HepG2 (cell line): ENCODE results near the gene SPAG9. TPM values are rescaled to one million over a fixed set of nuclear protein-coding genes. Genes with fewer than 3 reads are reported as not detected.

Experiments
- ATAC-seq: fragments of 200-7000 bp; cut with Tn5 transposase; 3 replicates; pipeline ENCODE4 v1.9.1; 2020; ENCODE audit warnings: mild to moderate bottlenecking, moderate library complexity
- BruUV-seq: library from RNA; stranded (reverse); fragments of 400-500 nt; replicated peaks from 2 replicates; lab custom pipeline; 2021; lab: Mats Ljungman, UMichigan
- CTCF ChIA-PET: fragments of 300-600 bp; formaldehyde crosslinking; extraction: SDS; loops from one replicate; lab custom pipeline; 2021; ENCODE audit warnings: low total read pairs, inconsistent platforms, low intra/inter-chr PET ratio; lab: Yijun Ruan, JAX
- POLR2A ChIA-PET: fragments of 350-600 bp; sonication (Branson Sonifier 250); formaldehyde crosslinking; loops from one replicate; lab custom pipeline; 2020; ENCODE audit warnings: antibody characterized with exemption, inconsistent platforms; lab: Yijun Ruan, JAX
- DNase-seq: peaks from one replicate; pipeline ENCODE4 v3.0.0-alpha.2; 2015; ENCODE audit warnings: low spot score
- FAIRE-seq: peaks from 3 replicates; lab custom pipeline; 2011; peaks lifted over from hg19 to GRCh38; lab: Jason Lieb, UNC
- H2AFZ ChIP-seq: one replicate; pipeline ENCODE4 v1.6.1; 2011; ENCODE audit warnings: low read length, inconsistent platforms
- H3K27ac ChIP-seq: fragments of 300-600 bp; 3 replicates; pipeline ENCODE4 v1.8.0; 2011; ENCODE audit warnings: mixed run types, mild to moderate bottlenecking, mixed read lengths, low read length, inconsistent platforms; ENCODE audit not compliant: insufficient read depth; ENCODE audit errors: extremely low read length
- H3K27me3 ChIP-seq, 2 experiments: fragments of 200-600 bp in 1 of 2; 2 replicates in 1 of 2; 3 replicates in 1 of 2; pipeline versions ENCODE4 v1.6.0 to v1.8.0; 2011; ENCODE audit warnings: low read length in 2 of 2, mild to moderate bottlenecking in 2 of 2, moderate library complexity in 2 of 2, inconsistent platforms in 1 of 2; ENCODE audit not compliant: insufficient read depth in 2 of 2, control insufficient read depth in 1 of 2
- H3K36me3 ChIP-seq, 2 experiments: fragments of 200-600 bp in 1 of 2; replicated peaks in 1 of 2; 2 replicates in 1 of 2; 3 replicates in 1 of 2; pipeline versions ENCODE4 v1.5.1 to v1.8.0; 2011; ENCODE audit warnings: low read length in 2 of 2, inconsistent platforms in 1 of 2; ENCODE audit not compliant: insufficient read depth in 2 of 2, control insufficient read depth in 1 of 2
- H3K4me1 ChIP-seq: 2 replicates; pipeline ENCODE4 v1.5.1; 2012; ENCODE audit warnings: low read length, inconsistent platforms; ENCODE audit not compliant: insufficient read depth
- H3K4me2 ChIP-seq: 2 replicates; pipeline ENCODE4 v1.6.0; 2011; ENCODE audit warnings: low read depth, low read length, inconsistent platforms
- H3K4me3 ChIP-seq, 3 experiments: fragments of 200-600 bp in 1 of 3; sonication (generic), shearing (Covaris generic) in 1 of 3; replicated peaks in 1 of 3; 2 replicates each; pipeline ENCODE4 v1.5.1; 2011 to 2016; ENCODE audit warnings: low read length in 3 of 3, inconsistent platforms in 2 of 3, low read depth in 2 of 3, mild to moderate bottlenecking in 2 of 3, control low read depth in 1 of 3, mixed read lengths in 1 of 3; ENCODE audit not compliant: insufficient read depth in 1 of 3
- H3K79me2 ChIP-seq: one replicate; pipeline ENCODE4 v1.6.1; 2011; ENCODE audit warnings: low read length, inconsistent platforms; ENCODE audit not compliant: insufficient read depth
- H3K9ac ChIP-seq: 2 replicates; pipeline ENCODE4 v1.6.0; 2011; ENCODE audit warnings: mild to moderate bottlenecking, low read depth, low read length, inconsistent platforms; ENCODE audit not compliant: insufficient read depth
- H3K9me3 ChIP-seq: 2 replicates; pipeline ENCODE4 v1.5.1; 2012; ENCODE audit warnings: mild to moderate bottlenecking, low read length
- H4K20me1 ChIP-seq: 2 replicates; pipeline ENCODE4 v1.6.0; 2011; ENCODE audit warnings: inconsistent platforms, mild to moderate bottlenecking, low read length, moderate library complexity; ENCODE audit not compliant: insufficient read depth
- GRHL1 ChIP-seq: sonication (generic); formaldehyde crosslinking; conservative IDR thresholded peaks from 2 replicates; pipeline ENCODE4 v1.8.0; 2022; ENCODE audit warnings: missing genetic modification reagents
- HHEX ChIP-seq: IDR thresholded peaks from 2 replicates; pipeline ENCODE4 v1.6.1; 2016; ENCODE audit warnings: control low read depth
- MEF2D ChIP-seq: sonication (generic); formaldehyde crosslinking; IDR thresholded peaks from 2 replicates; pipeline ENCODE4 v1.5.1; 2020; ENCODE audit warnings: mild to moderate bottlenecking, missing genetic modification reagents
- RXRA ChIP-seq: sonication (generic); formaldehyde crosslinking; IDR thresholded peaks from 2 replicates; pipeline ENCODE4 v1.5.1; 2020; ENCODE audit warnings: missing genetic modification reagents
- SP140L ChIP-seq: sonication (generic); formaldehyde crosslinking; IDR thresholded peaks from 2 replicates; pipeline ENCODE4 v1.4.0; 2020; ENCODE audit warnings: missing genetic modification reagents, borderline replicate concordance
- WGBS: methylation state at CpG from one replicate; pipeline ENCODE4 v1.1.6; 2017; ENCODE audit warnings: low lambda C conversion rate; 5-methylcytosine and 5-hydroxymethylcytosine counted together
- in situ Hi-C: cut with HindIII; loops from 2 replicates; pipeline ENCODE4 v1.10.0; 2017; ENCODE audit warnings: low pct_unique_long_range_greater_than_20kb; ENCODE audit not compliant: extremely low pct_ligation_motif_present
- intact Hi-C: fragments of 100-400 bp; cut with micrococcal nuclease; formaldehyde crosslinking; loops from one replicate; pipeline ENCODE4 v1.10.0; 2022; ENCODE audit not compliant: unreplicated experiment
- polyA plus RNA-seq, 8 experiments: library from polyadenylated mRNA; depleted of rRNA in 3 of 8; stranded (reverse) in 7 of 8; unstranded in 1 of 8; fragments of >200 nt; fragmentation: Illumina TruSeq in 4 of 8; extraction: Trizol in 4 of 8; gene quantifications; 2 replicates each; pipeline versions ENCODE4 v1.2.1 to v1.2.3, GENCODE V29; 2011 to 2016; ENCODE audit warnings: low read depth in 4 of 8, missing spikeins in 1 of 8, mixed read lengths in 1 of 8; ENCODE audit not compliant: insufficient read depth in 1 of 8
- total RNA-seq, 5 experiments: library from RNA; depleted of rRNA; stranded (reverse); fragments of >200 nt; fragmentation: Illumina TruSeq; extraction: Trizol; gene quantifications; 2 replicates each; pipeline ENCODE4 v1.2.3, GENCODE V29; 2016; ENCODE audit warnings: low read depth in 1 of 5

SPAG9 gene
- total and polyA plus RNA-seq, 2 of the 13 experiments (the other 11 are each of a cell fraction or from before 2014, with no cell fraction given) = 43.2 to 78.6 TPM

DNA sequence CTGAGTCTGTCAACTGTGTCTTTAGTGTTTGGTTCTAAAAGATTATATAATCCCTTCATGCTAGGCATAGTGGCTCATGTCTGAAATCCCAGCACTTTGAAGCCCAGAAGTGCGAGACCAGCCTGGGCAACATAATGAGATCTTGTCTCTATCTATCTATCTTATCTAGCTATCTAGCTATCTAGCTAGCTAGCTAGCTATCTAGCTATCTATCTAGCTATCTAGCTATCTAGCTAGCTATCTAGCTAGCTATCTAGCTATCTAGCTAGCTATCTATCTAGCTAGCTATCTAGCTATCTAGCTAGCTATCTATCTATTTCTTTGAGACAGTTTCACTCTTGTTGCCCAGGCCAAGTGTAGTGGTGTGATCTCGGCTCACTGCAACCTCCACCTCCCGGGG is 43.8 kb downstream of the SPAG9 start:
- no peak for ATAC-seq
- Histone ChIP-seq H3K79me2 (peaks cover 9% of the 10 kb centered on the region), H3K4me1 (no peaks in the 10 kb centered on the region), H3K4me3 (no peak overlapping the region), H3K27ac (no peak overlapping the region), H3K4me2 (no peak overlapping the region)
- 97% methylated on average over 3 of the region's 3 CpGs for WGBS
- DNase-seq = no peak
- no TSS peak for BruUV-seq
- in situ Hi-C loops = no loop called here
- no peak for TF ChIP-seq RXRA (CRISPR knock-in tag)
- TF ChIP-seq MEF2D (CRISPR knock-in tag) = peak; percentile 25; the same call in 1 of the 2 replicates
- no peak for TF ChIP-seq SP140L (CRISPR knock-in tag)
- TF ChIP-seq, all 625 proteins: peak for 1
- FAIRE-seq = no peak
- intact Hi-C loops = no loop called here
- ChIA-PET CTCF (no interaction called here), POLR2A (no interaction called here)
- Histone ChIP-seq H3K27me3 (no peaks in the 10 kb centered on the region), H3K9me3 (no peaks in the 10 kb centered on the region), H3K36me3 (peaks cover 11 to 39% of the 10 kb centered on the region in 2 experiments; a peak in 4 of 5 replicates), H3K9ac (no peak overlapping the region), H4K20me1 (no peaks in the 10 kb centered on the region), H2AFZ (no peak overlapping the region)

GRCh38 chr17:51071556-51071955 is 49.1 kb downstream of the SPAG9 start:
- no peaks in the 10 kb centered on the region for H3K9me3 ChIP-seq
- DNase-seq (no peak), ATAC-seq (no peak), FAIRE-seq (no peak)
- no peak overlapping the region for H3K4me2 ChIP-seq
- no peak for TF ChIP-seq GRHL1 (CRISPR knock-in tag)
- no peak for TF ChIP-seq HHEX (CRISPR knock-in tag)
- H3K9ac ChIP-seq = no peak overlapping the region
- peaks cover 36% of the 10 kb centered on the region for H3K79me2 ChIP-seq
- no peaks in the 10 kb centered on the region for H3K27me3 ChIP-seq
- H3K36me3 ChIP-seq = peaks cover 2 to 19% of the 10 kb centered on the region in 2 experiments; a peak in 3 of 5 replicates
- no peak overlapping the region for H2AFZ ChIP-seq
- no peaks in the 10 kb centered on the region; the same call in 1 of the 2 replicates for H3K4me1 ChIP-seq
- POLR2A ChIA-PET = no interaction called here
- H4K20me1 ChIP-seq = peaks cover 8% of the 10 kb centered on the region
- H3K4me3 ChIP-seq = no peak overlapping the region
- no TSS peak for BruUV-seq
- intact Hi-C loops = no loop called here
- H3K27ac ChIP-seq = no peak overlapping the region
- CTCF ChIA-PET = no interaction called here
- in situ Hi-C loops = no loop called here
